GM12875 (cell line): Measurements from ENCODE around the gene DSC2.

ENCODE experiments used
- H3K4me3 ChIP-seq: one replicate; pipeline ENCODE4 v1.5.1; 2011; ENCODE audit warnings: low read depth, low read length, control low read depth
- TF ChIP-seq, protein P1 (sequence below): IDR thresholded peaks from 2 replicates; pipeline ENCODE4 v1.5.1; 2011; ENCODE audit warnings: low read depth, mild to moderate bottlenecking, control low read depth, inconsistent platforms, low read length, moderate library complexity, borderline replicate concordance; ENCODE audit not compliant: insufficient read depth

Gene DSC2

DNA sequence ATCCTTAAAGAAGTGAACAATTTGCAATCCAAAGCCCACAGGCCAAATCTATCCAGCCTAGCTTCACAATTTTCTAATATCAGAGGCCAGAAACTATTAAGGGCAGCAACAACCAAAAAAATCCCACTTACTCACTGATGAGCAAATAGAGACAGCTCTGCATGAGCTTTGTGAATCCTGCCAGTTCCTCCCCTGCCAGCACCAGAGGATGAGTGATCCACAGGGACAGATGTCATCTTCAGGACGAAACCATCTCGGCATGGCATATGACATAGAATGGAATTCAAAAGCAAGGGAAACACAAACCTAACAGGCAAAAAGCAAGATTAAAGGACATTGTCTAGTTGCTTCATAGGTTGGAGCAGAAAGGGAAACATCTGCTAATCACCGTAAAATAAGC lies 2.2 kb upstream of the DSC2 start:
- TF ChIP-seq, protein P1, sequence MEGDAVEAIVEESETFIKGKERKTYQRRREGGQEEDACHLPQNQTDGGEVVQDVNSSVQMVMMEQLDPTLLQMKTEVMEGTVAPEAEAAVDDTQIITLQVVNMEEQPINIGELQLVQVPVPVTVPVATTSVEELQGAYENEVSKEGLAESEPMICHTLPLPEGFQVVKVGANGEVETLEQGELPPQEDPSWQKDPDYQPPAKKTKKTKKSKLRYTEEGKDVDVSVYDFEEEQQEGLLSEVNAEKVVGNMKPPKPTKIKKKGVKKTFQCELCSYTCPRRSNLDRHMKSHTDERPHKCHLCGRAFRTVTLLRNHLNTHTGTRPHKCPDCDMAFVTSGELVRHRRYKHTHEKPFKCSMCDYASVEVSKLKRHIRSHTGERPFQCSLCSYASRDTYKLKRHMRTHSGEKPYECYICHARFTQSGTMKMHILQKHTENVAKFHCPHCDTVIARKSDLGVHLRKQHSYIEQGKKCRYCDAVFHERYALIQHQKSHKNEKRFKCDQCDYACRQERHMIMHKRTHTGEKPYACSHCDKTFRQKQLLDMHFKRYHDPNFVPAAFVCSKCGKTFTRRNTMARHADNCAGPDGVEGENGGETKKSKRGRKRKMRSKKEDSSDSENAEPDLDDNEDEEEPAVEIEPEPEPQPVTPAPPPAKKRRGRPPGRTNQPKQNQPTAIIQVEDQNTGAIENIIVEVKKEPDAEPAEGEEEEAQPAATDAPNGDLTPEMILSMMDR: no peak
- H3K4me3 ChIP-seq: no peak overlapping the region

DNA sequence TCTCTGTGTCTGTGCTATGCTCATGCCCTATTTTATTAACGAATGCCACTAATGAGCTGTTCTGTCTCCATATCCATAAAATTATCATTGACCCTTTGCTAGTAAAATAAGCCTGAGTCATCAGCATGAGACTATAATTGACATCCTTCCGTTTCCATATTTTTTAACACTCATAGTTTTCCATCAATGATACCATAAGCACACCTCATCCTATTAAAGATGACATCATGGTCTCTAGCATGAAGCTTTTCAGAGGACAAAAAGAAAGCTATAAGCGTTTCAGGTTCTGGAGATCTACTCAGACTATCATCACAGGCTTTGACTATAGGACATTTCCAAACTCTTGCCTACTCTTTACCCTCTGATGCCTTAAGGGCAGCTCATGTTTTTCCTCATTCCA lies 1.2 kb upstream of the DSC2 start:
- TF ChIP-seq, protein P1: no peak
- H3K4me3 ChIP-seq: no peak overlapping the region

DNA sequence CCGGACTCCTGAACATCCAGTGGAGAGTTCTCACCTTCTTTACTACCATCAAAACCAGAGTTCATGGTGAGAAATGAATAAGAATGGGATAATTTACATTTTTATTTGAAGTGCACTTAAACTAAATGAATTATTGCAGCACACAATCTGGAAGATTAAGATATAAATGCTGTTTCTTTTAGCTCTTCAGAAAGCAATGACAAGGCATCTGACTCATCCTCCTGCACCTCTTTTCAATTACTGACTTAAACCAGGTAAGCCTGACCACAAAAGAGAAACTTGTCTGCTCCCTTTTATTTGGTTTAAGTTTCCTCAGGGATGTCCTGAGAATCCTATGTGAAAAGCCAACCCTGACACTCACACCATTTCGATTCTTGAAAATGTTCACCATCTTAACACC lies 720 bp upstream of the DSC2 start:
- TF ChIP-seq, protein P1: no peak
- no peak overlapping the region for H3K4me3 ChIP-seq

DNA sequence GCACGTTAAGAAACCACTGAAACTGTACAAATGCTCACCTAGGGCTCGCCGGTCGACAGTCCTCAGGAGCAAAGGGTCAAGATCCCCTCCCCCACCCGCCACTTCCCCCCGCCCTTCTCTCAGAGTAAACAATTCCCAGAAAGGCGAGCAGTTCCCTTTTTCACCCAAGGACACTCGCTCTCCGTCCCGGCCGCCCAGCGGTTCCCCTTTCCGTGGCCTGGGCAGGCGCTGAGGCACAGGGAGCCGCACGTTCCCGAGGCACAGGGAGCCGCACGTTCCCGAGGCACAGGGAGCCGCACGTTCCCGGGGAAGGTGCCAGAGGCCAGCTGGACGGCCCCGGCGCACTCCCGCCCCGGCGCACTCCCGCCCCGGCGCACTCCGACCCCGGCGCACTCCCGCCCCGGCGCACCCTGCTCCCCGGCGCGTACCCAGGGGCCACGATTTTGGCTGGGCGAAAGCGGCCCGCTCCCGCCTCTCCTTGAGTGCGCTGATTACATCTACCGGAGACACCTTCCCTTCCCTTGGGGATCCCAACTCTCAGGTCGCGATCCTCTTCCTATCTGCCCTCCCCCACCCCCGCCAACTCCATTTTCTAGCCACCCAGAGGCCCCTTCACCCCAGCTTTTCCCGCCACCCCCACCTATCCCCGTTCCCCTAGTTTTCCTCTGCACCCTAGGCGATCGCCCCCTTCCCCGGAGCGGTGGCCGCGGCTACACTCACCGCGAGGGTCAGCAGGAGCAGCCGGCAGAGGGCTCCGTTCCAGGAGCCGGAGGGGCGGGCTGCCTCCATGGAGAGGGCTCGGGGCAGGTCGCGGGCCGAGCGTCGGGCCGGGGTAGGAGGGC lies 817 bp downstream of the DSC2 start:
- TF ChIP-seq, protein P1: no peak
- H3K4me3 ChIP-seq: no peak overlapping the region

DNA sequence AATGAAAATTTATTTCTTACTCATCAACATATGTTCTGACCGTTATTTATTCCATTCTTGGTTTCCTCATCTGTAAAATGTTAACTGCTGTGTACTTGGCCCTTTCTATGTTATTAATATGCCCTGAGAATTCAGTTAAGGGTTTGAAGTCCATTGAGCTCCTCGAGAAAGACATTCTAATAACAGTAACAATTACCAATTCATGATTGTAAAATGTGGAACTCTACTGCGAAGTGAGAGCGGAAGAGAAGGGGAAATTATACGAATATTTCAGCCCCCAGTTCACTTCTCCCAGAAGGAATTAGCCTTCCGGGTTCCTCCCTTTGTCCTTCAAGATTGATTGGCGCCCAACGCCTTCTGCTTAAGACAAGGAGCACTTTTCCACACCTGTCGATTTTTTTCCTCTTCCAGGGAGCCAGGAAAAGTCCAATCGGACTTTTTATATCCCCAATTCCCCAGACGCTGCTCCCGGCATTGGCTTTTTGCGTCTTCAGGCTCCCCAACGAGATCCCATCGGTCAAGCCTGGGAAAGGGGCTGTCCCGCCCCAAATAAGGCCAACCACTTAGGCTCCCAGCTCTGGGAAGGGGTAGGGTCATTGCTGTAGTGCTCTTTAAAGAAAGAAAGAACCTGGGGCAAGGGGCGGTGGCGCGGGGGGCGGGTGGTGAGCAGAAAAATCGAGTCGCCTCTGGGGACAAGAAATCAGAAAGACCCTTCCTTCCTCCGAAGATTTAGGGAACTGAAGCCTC lies 1.6 kb downstream of the DSC2 start:
- no peak overlapping the region for H3K4me3 ChIP-seq
- TF ChIP-seq, protein P1: no peak

DNA sequence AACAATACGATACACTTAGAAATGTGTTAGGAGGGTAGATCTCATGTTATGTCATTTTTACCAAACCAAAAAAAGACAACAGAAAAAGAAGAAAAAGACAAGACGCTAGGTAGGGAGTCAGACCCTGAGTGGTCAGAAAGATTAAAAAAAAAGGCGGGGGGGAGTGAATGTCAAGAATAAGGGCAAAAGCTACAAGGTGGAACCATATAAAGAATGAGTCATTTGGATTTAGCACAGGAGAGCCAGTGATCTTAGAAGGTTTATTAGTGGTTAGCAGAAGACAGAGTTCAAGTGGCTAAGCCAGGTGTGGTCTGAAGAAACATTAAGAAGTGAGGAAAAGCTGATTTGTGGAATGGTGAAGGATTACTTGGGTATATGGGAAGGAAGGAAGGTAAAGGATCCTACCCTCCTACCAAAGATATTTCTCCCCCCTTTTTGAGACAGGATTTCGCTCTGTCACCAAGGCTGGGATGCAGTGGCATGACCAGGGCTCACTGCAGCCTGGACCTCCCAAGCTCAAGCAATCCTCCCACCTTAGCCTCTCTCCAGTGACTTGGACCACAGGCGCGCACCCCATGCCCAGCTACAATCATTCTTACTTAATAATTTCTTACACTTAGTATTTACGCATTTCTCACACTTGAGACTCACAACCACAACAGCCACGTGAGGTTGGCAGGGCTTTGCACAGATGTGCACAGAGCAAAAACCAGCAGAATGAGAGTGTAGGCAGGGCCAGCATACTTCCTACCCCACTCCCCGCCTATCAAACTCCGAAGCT lies 2.6 kb downstream of the DSC2 start:
- TF ChIP-seq, protein P1: no peak
- H3K4me3 ChIP-seq: no peak overlapping the region
